Measurements from ENCODE around the gene OR4K5.
"Not testable (repeated sequence)": the region's sequence is repeated elsewhere in the genome, so short reads cannot be mapped to it uniquely, and the experiment has no call there.

The OR4K5 gene

GRCh38 chr14:19917955-19918518 lies 2.4 kb upstream of the OR4K5 start:
- H3K27me3 ChIP-seq (ENCODE audit: control insufficient read depth in 5 of 5, insufficient read depth in 4 of 5, low read length in 5 of 5), result no peaks in the 10 kb centered on the region
- H3K27ac ChIP-seq (ENCODE audit: low read depth, low read length), result no peak overlapping the region
- H3K9me3 ChIP-seq (ENCODE audit: control insufficient read depth in 5 of 5, low read length in 5 of 5), result no peaks in the 10 kb centered on the region
- H3K4me3 ChIP-seq (ENCODE audit: low read depth in 1 of 5, low read length in 5 of 5), result no peak overlapping the region
- no peak overlapping the region for H3K9ac ChIP-seq (ENCODE audit: low read length in 5 of 5)
- H3K4me1 ChIP-seq (ENCODE audit: control insufficient read depth in 5 of 5, insufficient read depth in 5 of 5, low read length in 5 of 5), result no peaks in the 10 kb centered on the region
- H3K36me3 ChIP-seq (ENCODE audit: control insufficient read depth in 5 of 5, insufficient read depth in 5 of 5, low read length in 5 of 5), result no peaks in the 10 kb centered on the region

GRCh38 chr14:19918553-19919264 lies 1.7 kb upstream of the OR4K5 start:
- H3K4me1 ChIP-seq (ENCODE audit: control insufficient read depth in 5 of 5, insufficient read depth in 5 of 5, low read length in 5 of 5), result no peaks in the 10 kb centered on the region
- H3K4me3 ChIP-seq (ENCODE audit: low read depth in 1 of 5, low read length in 5 of 5), result no peak overlapping the region
- no peak overlapping the region for H3K27ac ChIP-seq (ENCODE audit: low read depth, low read length)
- no peaks in the 10 kb centered on the region for H3K9me3 ChIP-seq (ENCODE audit: control insufficient read depth in 5 of 5, low read length in 5 of 5)
- H3K27me3 ChIP-seq (ENCODE audit: control insufficient read depth in 5 of 5, insufficient read depth in 4 of 5, low read length in 5 of 5), result no peaks in the 10 kb centered on the region
- no peaks in the 10 kb centered on the region for H3K36me3 ChIP-seq (ENCODE audit: control insufficient read depth in 5 of 5, insufficient read depth in 5 of 5, low read length in 5 of 5)
- H3K9ac ChIP-seq (ENCODE audit: low read length in 5 of 5), result no peak overlapping the region

DNA sequence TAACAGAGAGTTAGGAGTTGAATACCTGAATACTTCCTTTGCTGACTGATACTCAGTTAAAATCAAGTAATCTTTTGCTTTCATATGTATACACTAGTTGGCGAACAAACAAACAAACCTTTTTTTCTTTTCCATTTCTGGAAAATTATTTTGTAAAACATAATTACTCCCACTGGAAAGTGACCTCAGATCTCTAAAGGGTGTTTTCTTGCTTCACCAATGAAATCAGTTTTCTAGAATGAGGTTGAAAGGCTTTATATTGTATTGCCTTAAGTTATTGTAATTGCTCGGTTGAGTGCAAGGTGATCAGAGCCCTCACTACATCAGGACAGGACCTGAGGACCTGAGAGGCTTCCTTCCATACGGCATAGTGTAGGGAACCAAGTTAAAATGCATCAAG lies 10.2 kb downstream of the OR4K5 start, which contains the start of gene OR4K1:
Gene OR4K1, plus strand, starts transcription at position 301 of the 400 bp plus-strand sequence. CDS start 4,750 bp downstream, outside the sequence.
- no peaks in the 10 kb centered on the region for H3K27me3 ChIP-seq (ENCODE audit: control insufficient read depth in 5 of 5, insufficient read depth in 4 of 5, low read length in 5 of 5)
- no peaks in the 10 kb centered on the region for H3K36me3 ChIP-seq (ENCODE audit: control insufficient read depth in 5 of 5, insufficient read depth in 5 of 5, low read length in 5 of 5)
- H3K4me1 ChIP-seq (ENCODE audit: control insufficient read depth in 5 of 5, insufficient read depth in 5 of 5, low read length in 5 of 5), result no peaks in the 10 kb centered on the region
- H3K27ac ChIP-seq (ENCODE audit: low read depth, low read length), result no peak within 1 kb of the TSS
- H3K4me3 ChIP-seq (ENCODE audit: low read depth in 1 of 5, low read length in 5 of 5), result no peak within 1 kb of the TSS
- H3K9ac ChIP-seq (ENCODE audit: low read length in 5 of 5), result no peak within 1 kb of the TSS
- no peaks in the 10 kb centered on the region for H3K9me3 ChIP-seq (ENCODE audit: control insufficient read depth in 5 of 5, low read length in 5 of 5)

- Histone ChIP-seq H3K36me3 (ENCODE audit: control insufficient read depth in 5 of 5, insufficient read depth in 5 of 5, low read length in 5 of 5) (no peaks in the 10 kb centered on the region), H3K4me1 (ENCODE audit: control insufficient read depth in 5 of 5, insufficient read depth in 5 of 5, low read length in 5 of 5) (no peaks in the 10 kb centered on the region), H3K9ac (ENCODE audit: low read length in 5 of 5) (no peak overlapping the region), H3K27me3 (ENCODE audit: control insufficient read depth in 5 of 5, insufficient read depth in 4 of 5, low read length in 5 of 5) (no peaks in the 10 kb centered on the region), H3K9me3 (ENCODE audit: control insufficient read depth in 5 of 5, low read length in 5 of 5) (no peaks in the 10 kb centered on the region), H3K27ac (ENCODE audit: low read depth, low read length) (no peak overlapping the region), H3K4me3 (ENCODE audit: low read depth in 1 of 5, low read length in 5 of 5) (no peak overlapping the region)
Observed at GRCh38 chr14:19941668-19942067, 21.3 kb downstream of the OR4K5 start.

GRCh38 chr14:19947413-19948090 lies 27.1 kb downstream of the OR4K5 start:
- H3K9me3 ChIP-seq (ENCODE audit: control insufficient read depth in 5 of 5, low read length in 5 of 5), result no peaks in the 10 kb centered on the region

DNA sequence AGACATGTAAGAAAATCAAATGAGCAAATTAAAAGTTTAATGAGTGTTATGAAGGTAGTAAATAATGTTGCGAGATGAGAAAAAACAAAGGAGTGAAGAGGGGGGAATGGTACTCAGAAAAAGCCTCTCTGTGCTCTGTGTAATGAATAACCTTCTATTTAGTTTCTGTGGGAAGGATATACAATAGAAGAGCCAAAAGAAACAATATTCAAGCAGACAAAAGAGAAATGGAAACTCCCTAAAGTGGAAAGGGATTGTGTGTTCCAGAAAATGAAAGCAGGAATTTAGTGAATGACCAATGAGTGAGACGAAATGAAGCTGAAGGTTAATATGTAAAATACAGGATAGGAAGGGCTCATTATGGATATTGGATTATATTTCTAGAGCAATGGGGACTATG lies 28.8 kb downstream of the OR4K5 start:
- Histone ChIP-seq H3K4me3 (ENCODE audit: low read depth in 1 of 5, low read length in 5 of 5) (no peak overlapping the region), H3K36me3 (ENCODE audit: control insufficient read depth in 5 of 5, insufficient read depth in 5 of 5, low read length in 5 of 5) (no peaks in the 10 kb centered on the region), H3K4me1 (ENCODE audit: control insufficient read depth in 5 of 5, insufficient read depth in 5 of 5, low read length in 5 of 5) (peaks cover 0 to 5% (median 3%) of the 10 kb centered on the region in 5 donors), H3K27me3 (ENCODE audit: control insufficient read depth in 5 of 5, insufficient read depth in 4 of 5, low read length in 5 of 5) (no peaks in the 10 kb centered on the region), H3K9me3 (ENCODE audit: control insufficient read depth in 5 of 5, low read length in 5 of 5) (no peaks in the 10 kb centered on the region), H3K9ac (ENCODE audit: low read length in 5 of 5) (no peak overlapping the region), H3K27ac (ENCODE audit: low read depth, low read length) (no peak overlapping the region)

More at GRCh38 chr14:19947413-19948090, 27.1 kb downstream of the OR4K5 start:
- Histone ChIP-seq H3K4me3 (ENCODE audit: low read depth in 1 of 5, low read length in 5 of 5) (no peak overlapping the region), H3K27me3 (ENCODE audit: control insufficient read depth in 5 of 5, insufficient read depth in 4 of 5, low read length in 5 of 5) (no peaks in the 10 kb centered on the region), H3K9ac (ENCODE audit: low read length in 5 of 5) (no peak overlapping the region), H3K36me3 (ENCODE audit: control insufficient read depth in 5 of 5, insufficient read depth in 5 of 5, low read length in 5 of 5) (no peaks in the 10 kb centered on the region), H3K4me1 (ENCODE audit: control insufficient read depth in 5 of 5, insufficient read depth in 5 of 5, low read length in 5 of 5) (peaks cover 0 to 5% (median 3%) of the 10 kb centered on the region in 5 donors), H3K27ac (ENCODE audit: low read depth, low read length) (no peak overlapping the region)

DNA sequence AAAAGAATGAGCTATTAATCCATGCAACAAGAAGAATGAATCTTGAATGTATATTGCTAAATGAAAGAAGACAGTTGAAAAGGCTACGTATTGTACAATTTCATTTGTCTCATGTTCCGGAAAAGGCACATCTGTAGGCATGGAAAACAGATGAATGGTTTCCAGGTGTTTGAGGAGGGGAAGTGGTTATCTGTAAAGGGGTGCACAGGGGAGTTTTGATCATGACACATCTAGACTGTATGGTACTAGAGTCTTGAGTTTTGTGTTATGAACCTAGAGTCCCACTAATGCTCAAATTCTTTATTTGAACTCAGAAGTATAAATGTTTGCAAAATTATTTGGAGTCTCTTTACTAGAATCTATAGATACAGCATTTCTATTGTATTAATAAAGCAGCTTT lies 49.3 kb downstream of the OR4K5 start:
- not testable (repeated sequence) for H3K4me1 ChIP-seq (ENCODE audit: control insufficient read depth in 5 of 5, insufficient read depth in 5 of 5, low read length in 5 of 5); H3K36me3 ChIP-seq (ENCODE audit: control insufficient read depth in 5 of 5, insufficient read depth in 5 of 5, low read length in 5 of 5); H3K9me3 ChIP-seq (ENCODE audit: control insufficient read depth in 5 of 5, low read length in 5 of 5); H3K27me3 ChIP-seq (ENCODE audit: control insufficient read depth in 5 of 5, insufficient read depth in 4 of 5, low read length in 5 of 5); H3K27ac ChIP-seq (ENCODE audit: low read depth, low read length); H3K9ac ChIP-seq (ENCODE audit: low read length in 5 of 5); H3K4me3 ChIP-seq (ENCODE audit: low read depth in 1 of 5, low read length in 5 of 5)
